IMR-90 (cell line): ENCODE data around the gene NRAS. TPM values are rescaled to one million over a fixed set of nuclear protein-coding genes. Genes with fewer than 3 reads are reported as not detected.
A peak's percentile ranks its signal among the peaks of the same experiment; 100 is the strongest.

ENCODE experiments used
- ATAC-seq: fragments of 200-7000 bp; cut with Tn5 transposase; 2 replicates; pipeline ENCODE4 v1.9.1; 2020; ENCODE audit warnings: low read depth, mild to moderate bottlenecking, moderate library complexity
- BruUV-seq: library from RNA; stranded (reverse); fragments of 400-500 nt; replicated peaks from 2 replicates; lab custom pipeline; 2021; lab: Mats Ljungman, UMichigan
- CTCF ChIA-PET: fragments of 300-600 bp; formaldehyde crosslinking; extraction: SDS; loops from one replicate; lab custom pipeline; 2021; ENCODE audit warnings: antibody characterized with exemption; lab: Yijun Ruan, JAX
- POLR2A ChIA-PET: fragments of 300-600 bp; sonication (Branson Sonifier 250); formaldehyde crosslinking; loops from one replicate; lab custom pipeline; 2022; ENCODE audit warnings: antibody characterized with exemption; ENCODE audit not compliant: unreplicated experiment; lab: Charles Lee
- DNase-seq: peaks from one replicate; pipeline ENCODE4 v3.0.0; 2013
- H2AFZ ChIP-seq: replicated peaks from 2 replicates; pipeline ENCODE3; 2013; ENCODE audit warnings: low read length, mild to moderate bottlenecking; ENCODE audit not compliant: poor library complexity
- H2AK5ac ChIP-seq: 2 replicates; pipeline ENCODE4 v1.6.1; 2013; ENCODE audit warnings: low read depth, low read length, inconsistent platforms
- H2AK9ac ChIP-seq: replicated peaks from 2 replicates; pipeline ENCODE3; 2013; ENCODE audit warnings: mild to moderate bottlenecking, low read depth, low read length, moderate library complexity; ENCODE audit not compliant: poor library complexity
- H2BK120ac ChIP-seq: 2 replicates; pipeline ENCODE4 v1.6.1; 2013; ENCODE audit warnings: low read depth, low read length, inconsistent platforms
- H2BK15ac ChIP-seq: 3 replicates; pipeline ENCODE4 v1.6.1; 2013; ENCODE audit warnings: low read depth, low read length, inconsistent platforms
- H2BK20ac ChIP-seq: 2 replicates; pipeline ENCODE4 v1.6.1; 2013; ENCODE audit warnings: low read depth, mild to moderate bottlenecking, inconsistent platforms, low read length, moderate library complexity
- H2BK5ac ChIP-seq: 2 replicates; pipeline ENCODE4 v1.6.1; 2013; ENCODE audit warnings: mild to moderate bottlenecking, low read depth, low read length, inconsistent platforms; ENCODE audit not compliant: poor library complexity, severe bottlenecking
- H3K14ac ChIP-seq: replicated peaks from 2 replicates; pipeline ENCODE4 v1.6.1; 2013; ENCODE audit warnings: low read depth, low read length, inconsistent platforms
- H3K18ac ChIP-seq: 2 replicates; pipeline ENCODE4 v1.6.1; 2013; ENCODE audit warnings: low read depth, low read length, control low read depth
- H3K23ac ChIP-seq: 2 replicates; pipeline ENCODE4 v1.6.1; 2013; ENCODE audit warnings: low read depth, low read length, inconsistent platforms
- H3K27ac ChIP-seq: 2 replicates; pipeline ENCODE4 v1.5.1; 2013; ENCODE audit warnings: mild to moderate bottlenecking, control low read depth, low read length; ENCODE audit not compliant: insufficient read depth
- H3K27me3 ChIP-seq: 2 replicates; pipeline ENCODE4 v1.6.1; 2013; ENCODE audit warnings: low read length; ENCODE audit not compliant: control insufficient read depth, insufficient read depth
- H3K36me3 ChIP-seq: 2 replicates; pipeline ENCODE4 v1.6.1; 2013; ENCODE audit warnings: low read length, mixed read lengths; ENCODE audit not compliant: control insufficient read depth, insufficient read depth
- H3K4ac ChIP-seq: 2 replicates; pipeline ENCODE4 v1.6.1; 2013; ENCODE audit warnings: low read depth, low read length, inconsistent platforms
- H3K4me1 ChIP-seq: 2 replicates; pipeline ENCODE4 v1.6.1; 2013; ENCODE audit warnings: low read length, mixed read lengths; ENCODE audit not compliant: control insufficient read depth, insufficient read depth
- H3K4me2 ChIP-seq: 2 replicates; pipeline ENCODE4 v1.6.1; 2013; ENCODE audit warnings: low read depth, mild to moderate bottlenecking, control low read depth, low read length, moderate library complexity
- H3K4me3 ChIP-seq: 2 replicates; pipeline ENCODE4 v1.5.1; 2013; ENCODE audit warnings: low read depth, mild to moderate bottlenecking, control low read depth, low read length, moderate library complexity; ENCODE audit not compliant: insufficient read depth
- H3K56ac ChIP-seq: 2 replicates; pipeline ENCODE4 v1.6.1; 2013; ENCODE audit warnings: low read length, inconsistent platforms; ENCODE audit not compliant: insufficient read depth; ENCODE audit errors: extremely low read depth
- H3K79me1 ChIP-seq, 2 experiments: 2 replicates each; pipeline ENCODE4 v1.6.1; 2013; ENCODE audit warnings: low read length in 2 of 2, inconsistent platforms in 1 of 2, low read depth in 1 of 2
- H3K9ac ChIP-seq: 2 replicates; pipeline ENCODE4 v1.6.1; 2013; ENCODE audit warnings: low read depth, low read length, control low read depth
- H3K9me1 ChIP-seq: 2 replicates; pipeline ENCODE4 v1.6.1; 2013; ENCODE audit warnings: low read length, inconsistent platforms; ENCODE audit not compliant: insufficient read depth
- H3K9me3 ChIP-seq: 2 replicates; pipeline ENCODE4 v1.6.1; 2013; ENCODE audit warnings: low read length; ENCODE audit not compliant: control insufficient read depth, insufficient read depth
- H4K20me1 ChIP-seq: 2 replicates; pipeline ENCODE4 v1.6.1; 2013; ENCODE audit warnings: low read length, inconsistent platforms; ENCODE audit not compliant: insufficient read depth
- H4K5ac ChIP-seq: 2 replicates; pipeline ENCODE4 v1.6.1; 2013; ENCODE audit warnings: mild to moderate bottlenecking, low read depth, low read length, control low read depth
- H4K8ac ChIP-seq, 2 experiments: 2 replicates each; pipeline ENCODE4 v1.6.1; 2013; ENCODE audit warnings: low read depth in 2 of 2, low read length in 2 of 2, control low read depth in 1 of 2, inconsistent platforms in 1 of 2
- H4K91ac ChIP-seq: 2 replicates; pipeline ENCODE4 v1.6.1; 2013; ENCODE audit warnings: low read depth, low read length, inconsistent platforms; ENCODE audit not compliant: insufficient read depth
- BHLHE40 ChIP-seq: fragments of 150-350 bp; IDR thresholded peaks from 2 replicates; pipeline ENCODE4 v1.6.1; 2016; ENCODE audit warnings: mild to moderate bottlenecking, low read depth, low read length
- CEBPB ChIP-seq: IDR thresholded peaks from 2 replicates; pipeline ENCODE4 v1.6.1; 2012; ENCODE audit warnings: low read depth, low read length, improper control_type of control experiment
- CHD1 ChIP-seq: IDR thresholded peaks from 2 replicates; pipeline ENCODE4 v1.6.1; 2012; ENCODE audit warnings: low read depth, low read length, improper control_type of control experiment
- FOS ChIP-seq: fragments of 150-350 bp; IDR thresholded peaks from 2 replicates; pipeline ENCODE4 v1.6.1; 2016; ENCODE audit warnings: low read depth, low read length
- MAFK ChIP-seq: IDR thresholded peaks from 2 replicates; pipeline ENCODE4 v1.6.1; 2012; ENCODE audit warnings: low read depth, low read length, improper control_type of control experiment
- MAZ ChIP-seq: IDR thresholded peaks from 2 replicates; pipeline ENCODE4 v1.6.1; 2012; ENCODE audit warnings: low read depth, mild to moderate bottlenecking, low read length, improper control_type of control experiment, moderate library complexity, borderline replicate concordance
- MXI1 ChIP-seq: IDR thresholded peaks from 2 replicates; pipeline ENCODE4 v1.6.1; 2012; ENCODE audit warnings: low read depth, mild to moderate bottlenecking, low read length, moderate library complexity, borderline replicate concordance
- NFE2L2 ChIP-seq: fragments of 150-350 bp; IDR thresholded peaks from 2 replicates; pipeline ENCODE4 v1.6.1; 2016; ENCODE audit warnings: low read depth, mild to moderate bottlenecking, low read length
- POLR2A ChIP-seq: IDR thresholded peaks from 2 replicates; pipeline ENCODE4 v1.6.1; 2012; ENCODE audit warnings: mild to moderate bottlenecking, low read depth, low read length
- RCOR1 ChIP-seq: IDR thresholded peaks from 2 replicates; pipeline ENCODE4 v1.6.1; 2012; ENCODE audit warnings: mild to moderate bottlenecking, low read length, improper control_type of control experiment; ENCODE audit not compliant: insufficient replicate concordance
- WGBS, 2 experiments: methylation state at CpG; one replicate each; pipeline versions ENCODE4 v1.1.5 to v1.1.7; 2013; ENCODE audit warnings: missing lambda C conversion rate in 2 of 2; ENCODE audit not compliant: insufficient read length in 1 of 2; ENCODE audit errors: extremely low coverage in 2 of 2; 5-methylcytosine and 5-hydroxymethylcytosine counted together
- dilution Hi-C: fragments of 300-500 bp; cut with HindIII; formaldehyde crosslinking; loops from one replicate; pipeline ENCODE4 v1.14.3; 2018; ENCODE audit warnings: low sequenced_read_pairs; ENCODE audit not compliant: unreplicated experiment
- in situ Hi-C: fragments of 300-500 bp; cut with MboI; formaldehyde crosslinking; loops from 3 replicates; pipeline ENCODE4 v1.14.3; 2019; ENCODE audit warnings: low sequenced_read_pairs, inconsistent platforms, mixed read lengths
- intact Hi-C: fragments of 100-400 bp; cut with micrococcal nuclease; formaldehyde crosslinking; loops from 2 replicates; pipeline ENCODE4 v1.10.0; 2022
- polyA plus RNA-seq, 3 experiments: library from polyadenylated mRNA; depleted of rRNA; stranded (reverse); fragments of >200 nt; gene quantifications; 2 replicates each; pipeline ENCODE4 v1.2.3, GENCODE V29; 2012; ENCODE audit warnings: low replicate concordance in 1 of 3
- total RNA-seq: library from RNA; depleted of rRNA; stranded (reverse); fragments of >200 nt; gene quantifications from 2 replicates; pipeline ENCODE4 v1.2.3, GENCODE V29; 2012
- TF ChIP-seq, protein P1 (sequence below): fragments of 150-350 bp; IDR thresholded peaks from 2 replicates; pipeline ENCODE4 v1.6.1; 2017; ENCODE audit warnings: mild to moderate bottlenecking, antibody characterized with exemption, low read length, low read depth
- TF ChIP-seq, protein P2 (sequence below): conservative IDR thresholded peaks from 2 replicates; pipeline ENCODE4 v1.5.1; 2012; ENCODE audit warnings: mild to moderate bottlenecking, low read depth, low read length, improper control_type of control experiment

The NRAS gene
- total and polyA plus RNA-seq, 2 of the 4 experiments (the other 2 are of a cell fraction), result 27.4 to 85.9 TPM

DNA sequence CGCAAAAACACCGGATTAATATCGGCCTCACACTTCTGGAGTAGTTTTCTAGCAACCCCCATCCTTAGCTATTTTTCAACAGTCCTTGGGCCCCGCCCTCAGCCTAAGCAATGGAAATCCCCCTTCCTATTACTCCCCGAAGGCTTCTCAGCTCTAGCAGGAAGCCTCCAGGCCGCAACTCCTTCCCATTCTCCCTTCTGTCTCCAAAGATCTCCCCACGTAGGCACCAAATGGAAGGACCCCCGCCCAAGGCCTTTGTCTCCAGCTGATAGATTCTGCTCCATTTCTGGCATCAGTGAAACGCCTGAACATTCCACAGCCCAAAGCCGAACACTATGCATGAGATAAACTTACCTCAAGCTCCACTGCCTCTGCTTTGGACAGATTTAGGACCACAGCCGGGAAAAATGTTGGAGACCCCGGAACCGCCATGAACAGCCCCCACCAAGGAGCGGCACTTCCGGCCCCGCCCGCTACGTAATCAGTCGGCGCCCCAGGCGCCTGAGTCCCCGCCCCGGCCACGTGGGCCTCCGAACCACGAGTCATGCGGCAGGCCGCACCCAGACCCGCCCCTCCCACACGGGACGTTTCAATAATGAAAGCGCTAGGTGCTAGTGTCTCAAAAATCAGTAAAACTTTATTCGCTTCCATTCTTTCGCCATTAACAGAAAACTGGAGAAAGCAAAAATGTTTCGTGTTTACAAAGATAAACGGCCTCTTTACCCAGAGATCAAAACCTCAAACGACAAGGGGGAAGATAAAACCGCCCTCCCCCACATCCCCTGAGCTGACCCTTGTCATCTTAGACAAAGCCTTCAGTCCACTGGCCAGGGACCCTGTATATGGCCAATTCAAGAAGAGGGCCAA is at the start of gene NRAS (continued):
- TF ChIP-seq BHLHE40 (0 out of 2 replicates have a peak, but pooled peaks have one; percentile 14), NFE2L2 (peak; percentile 34; the same call in 1 of the 2 replicates)
- TF ChIP-seq, protein P1, sequence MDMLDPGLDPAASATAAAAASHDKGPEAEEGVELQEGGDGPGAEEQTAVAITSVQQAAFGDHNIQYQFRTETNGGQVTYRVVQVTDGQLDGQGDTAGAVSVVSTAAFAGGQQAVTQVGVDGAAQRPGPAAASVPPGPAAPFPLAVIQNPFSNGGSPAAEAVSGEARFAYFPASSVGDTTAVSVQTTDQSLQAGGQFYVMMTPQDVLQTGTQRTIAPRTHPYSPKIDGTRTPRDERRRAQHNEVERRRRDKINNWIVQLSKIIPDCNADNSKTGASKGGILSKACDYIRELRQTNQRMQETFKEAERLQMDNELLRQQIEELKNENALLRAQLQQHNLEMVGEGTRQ, result peak; percentile 97

GRCh38 chr1:114764689-114765088 is 48.1 kb upstream of the NRAS start:
- H2AK9ac ChIP-seq, result no peak overlapping the region
- H3K4ac ChIP-seq, result no peak overlapping the region
- H2BK20ac ChIP-seq, result no peak overlapping the region
- no peak for ATAC-seq
- intact Hi-C loops (no loop called here), in situ Hi-C loops (no loop called here), dilution Hi-C loops (no loop called here)
- H2BK120ac ChIP-seq, result no peak overlapping the region
- WGBS, 2 experiments, result no CpG with 5 or more reads among the region's 4 CpGs
- H3K14ac ChIP-seq, result no peak overlapping the region
- no peak overlapping the region for H2BK5ac ChIP-seq
- no peaks in the 10 kb centered on the region for H3K9me1 ChIP-seq
- ChIA-PET POLR2A (no interaction called here), CTCF (interaction anchor here (0.6 kb wide), 2 partner anchors 10 to 80 kb away, joined by 4 to 5 read pairs; no protein-coding TSS in a partner anchor)
- no peak overlapping the region for H3K23ac ChIP-seq
- no peak overlapping the region for H3K9ac ChIP-seq
- H3K4me3 ChIP-seq, result no peak overlapping the region
- H3K4me1 ChIP-seq, result no peaks in the 10 kb centered on the region
- no peak overlapping the region for H2AK5ac ChIP-seq
- H4K91ac ChIP-seq, result no peak overlapping the region
- no peaks in the 10 kb centered on the region for H3K36me3 ChIP-seq
- no peak overlapping the region for H2BK15ac ChIP-seq
- no peaks in the 10 kb centered on the region for H3K27me3 ChIP-seq
- no peak overlapping the region for H3K56ac ChIP-seq
- H4K8ac ChIP-seq, result no peak overlapping the region
- H3K9me3 ChIP-seq, result no peaks in the 10 kb centered on the region
- no peaks in the 10 kb centered on the region for H3K79me1 ChIP-seq
- no TSS peak for BruUV-seq
- DNase-seq, result no peak
- H4K20me1 ChIP-seq, result no peaks in the 10 kb centered on the region
- no peak overlapping the region for H3K27ac ChIP-seq
- H3K4me2 ChIP-seq, result no peak overlapping the region
- H2AFZ ChIP-seq, result no peak overlapping the region
- H4K5ac ChIP-seq, result no peak overlapping the region
- no peak overlapping the region for H3K18ac ChIP-seq
- TF ChIP-seq MAFK (no peak), CHD1 (no peak), CEBPB (no peak), NFE2L2 (no peak), BHLHE40 (no peak), MAZ (no peak), RCOR1 (no peak), MXI1 (no peak), FOS (no peak), POLR2A (no peak)
- TF ChIP-seq, protein P1, result no peak
- TF ChIP-seq, protein P2, sequence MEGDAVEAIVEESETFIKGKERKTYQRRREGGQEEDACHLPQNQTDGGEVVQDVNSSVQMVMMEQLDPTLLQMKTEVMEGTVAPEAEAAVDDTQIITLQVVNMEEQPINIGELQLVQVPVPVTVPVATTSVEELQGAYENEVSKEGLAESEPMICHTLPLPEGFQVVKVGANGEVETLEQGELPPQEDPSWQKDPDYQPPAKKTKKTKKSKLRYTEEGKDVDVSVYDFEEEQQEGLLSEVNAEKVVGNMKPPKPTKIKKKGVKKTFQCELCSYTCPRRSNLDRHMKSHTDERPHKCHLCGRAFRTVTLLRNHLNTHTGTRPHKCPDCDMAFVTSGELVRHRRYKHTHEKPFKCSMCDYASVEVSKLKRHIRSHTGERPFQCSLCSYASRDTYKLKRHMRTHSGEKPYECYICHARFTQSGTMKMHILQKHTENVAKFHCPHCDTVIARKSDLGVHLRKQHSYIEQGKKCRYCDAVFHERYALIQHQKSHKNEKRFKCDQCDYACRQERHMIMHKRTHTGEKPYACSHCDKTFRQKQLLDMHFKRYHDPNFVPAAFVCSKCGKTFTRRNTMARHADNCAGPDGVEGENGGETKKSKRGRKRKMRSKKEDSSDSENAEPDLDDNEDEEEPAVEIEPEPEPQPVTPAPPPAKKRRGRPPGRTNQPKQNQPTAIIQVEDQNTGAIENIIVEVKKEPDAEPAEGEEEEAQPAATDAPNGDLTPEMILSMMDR, result no peak
